ENCODE results near the gene MANSC1. TPM values are rescaled to one million over a fixed set of nuclear protein-coding genes. Genes with fewer than 3 reads are reported as not detected.

MANSC1 gene
- total and polyA plus RNA-seq, 9 of the 15 experiments (the other 6 are each of a cell fraction or from before 2014, with no cell fraction given), result 0.76 to 8.6 (median 3.1) TPM

- no peak for TF ChIP-seq ZNF282 (CRISPR knock-in tag; IDR thresholded peaks at IDR 0.05)
- TF ChIP-seq BRD4 (IDR thresholded peaks at IDR 0.05), result no peak
- TF ChIP-seq, protein P1, sequence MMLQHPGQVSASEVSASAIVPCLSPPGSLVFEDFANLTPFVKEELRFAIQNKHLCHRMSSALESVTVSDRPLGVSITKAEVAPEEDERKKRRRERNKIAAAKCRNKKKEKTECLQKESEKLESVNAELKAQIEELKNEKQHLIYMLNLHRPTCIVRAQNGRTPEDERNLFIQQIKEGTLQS (IDR thresholded peaks at IDR 0.05), result peak; percentile 32; the same call in 1 of the 2 replicates
- TF ChIP-seq, protein P1 (CRISPR knock-in tag; conservative IDR thresholded peaks at IDR 0.05), result no peak
- no peak for TF ChIP-seq MYNN (IDR thresholded peaks at IDR 0.05)
- TF ChIP-seq MYNN (CRISPR knock-in tag; IDR thresholded peaks at IDR 0.05), result no peak
- no peak for TF ChIP-seq ZNF668 (CRISPR knock-in tag; IDR thresholded peaks at IDR 0.05)
- TF ChIP-seq ZFP1 (CRISPR knock-in tag; IDR thresholded peaks at IDR 0.05), result no peak
- TF ChIP-seq HSF4 (CRISPR knock-in tag; IDR thresholded peaks at IDR 0.05; ENCODE audit: borderline replicate concordance), result no peak
- TF ChIP-seq NCOA1 (IDR thresholded peaks at IDR 0.05; ENCODE audit: low read depth), result 0 out of 2 replicates have a peak, but pooled peaks have one; percentile 22
- no peak for TF ChIP-seq NFYB (IDR thresholded peaks at IDR 0.05; ENCODE audit: extremely low read depth, insufficient read length)
- TF ChIP-seq CTCFL (IDR thresholded peaks at IDR 0.05; ENCODE audit: borderline replicate concordance, insufficient read depth, low read depth, low read length, poor library complexity, severe bottlenecking), result no peak
- TF ChIP-seq NUFIP1 (IDR thresholded peaks at IDR 0.05; ENCODE audit: partially characterized antibody), result no peak
- peak; percentile 9; the same call in 1 of the 2 replicates for TF ChIP-seq JUND (IDR thresholded peaks at IDR 0.05; ENCODE audit: borderline replicate concordance, low read depth, low read length)
- TF ChIP-seq JUND (tag; IDR thresholded peaks at IDR 0.05; ENCODE audit: borderline replicate concordance, low read depth, low read length), result no peak
- no peak for TF ChIP-seq HNRNPLL (IDR thresholded peaks at IDR 0.05; ENCODE audit: low read depth, low read length, poor library complexity, severe bottlenecking)
- no peak for TF ChIP-seq PYGO2 (tag; IDR thresholded peaks at IDR 0.05)
- no peak for TF ChIP-seq SMAD4 (CRISPR knock-in tag; conservative IDR thresholded peaks at IDR 0.05)
- TF ChIP-seq RHOXF2B (CRISPR knock-in tag; conservative IDR thresholded peaks at IDR 0.05), result no peak
- TF ChIP-seq ZNF696 (CRISPR knock-in tag; conservative IDR thresholded peaks at IDR 0.05), result no peak
- no peak for TF ChIP-seq ATF1 (CRISPR knock-in tag; IDR thresholded peaks at IDR 0.05)
- TF ChIP-seq ATF1 (tag; IDR thresholded peaks at IDR 0.05), result peak; percentile 84
- no peak for TF ChIP-seq FOS (IDR thresholded peaks at IDR 0.05; ENCODE audit: extremely low read depth, insufficient read length)
- TF ChIP-seq NR0B1 (IDR thresholded peaks at IDR 0.05; ENCODE audit: partially characterized antibody), result no peak
- TF ChIP-seq FOXJ2 (tag; IDR thresholded peaks at IDR 0.05), result no peak; the same call in 1 of the 2 replicates
- TF ChIP-seq ZBTB2 (IDR thresholded peaks at IDR 0.05), result no peak
Observed at GRCh38 chr12:12392413-12392812, 42.4 kb upstream of the MANSC1 start (continued).

All from K562 (cell line).